HG02981 (cell line): ENCODE data around the gene TMEM267.
"Not testable (repeated sequence)": the region's sequence is repeated elsewhere in the genome, so short reads cannot be mapped to it uniquely, and the experiment has no call there.

Source experiments
- ATAC-seq: cut with Tn5 transposase; IDR thresholded peaks from one replicate; pipeline ENCODE4 v1.9.1; 2021; ENCODE audit warnings: mild to moderate bottlenecking, moderate library complexity; ENCODE audit not compliant: unreplicated experiment

The TMEM267 gene

GRCh38 chr5:43411495-43411894 is 72.2 kb downstream of the TMEM267 start:
- no peak for ATAC-seq

GRCh38 chr5:43410414-43410813 is 73.3 kb downstream of the TMEM267 start:
- no peak for ATAC-seq

GRCh38 chr5:43409809-43410271 is 73.8 kb downstream of the TMEM267 start:
- ATAC-seq: no peak

GRCh38 chr5:43402524-43403066 is 81.1 kb downstream of the TMEM267 start:
- not testable (repeated sequence) for ATAC-seq

- ATAC-seq: no peak
Observed at GRCh38 chr5:43401827-43402226, 81.8 kb downstream of the TMEM267 start.

GRCh38 chr5:43400082-43400481 is 83.6 kb downstream of the TMEM267 start:
- no peak for ATAC-seq

- peak; percentile 98 for ATAC-seq
Observed at GRCh38 chr5:43396762-43397304, 86.8 kb downstream of the TMEM267 start.
